HG02763 (cell line): Measurements from ENCODE around the gene RBFOX1.

Experiments used
- ATAC-seq: cut with Tn5 transposase; IDR thresholded peaks from one replicate; pipeline ENCODE4 v1.9.1; 2021; ENCODE audit warnings: mild to moderate bottlenecking, moderate library complexity; ENCODE audit not compliant: unreplicated experiment

RBFOX1 gene

DNA sequence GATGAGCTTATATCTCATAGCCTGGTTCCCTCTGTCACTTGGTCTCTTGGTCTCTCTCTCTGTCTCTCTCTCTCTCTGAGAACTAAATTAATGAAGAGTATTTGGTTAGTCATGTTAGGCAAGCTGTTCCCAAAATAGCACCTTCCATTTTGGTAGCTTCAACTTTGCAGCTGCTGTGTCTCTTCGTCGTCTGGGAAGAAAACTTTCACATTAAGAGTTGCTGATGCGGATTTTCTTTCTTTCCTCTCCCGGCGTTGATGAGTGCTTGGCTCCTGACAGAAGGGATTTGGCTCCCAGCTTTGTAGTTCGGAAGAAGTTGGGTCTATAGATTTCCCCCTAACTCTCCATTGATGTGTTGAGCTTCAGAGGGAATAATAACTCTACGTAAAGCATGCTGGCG lies at the start of gene RBFOX1:
Gene RBFOX1 (plus strand): TSS at position 235 of the 400 bp plus-strand sequence.
- no peak for ATAC-seq

GRCh38 chr16:7284780-7285179 lies 47.9 kb upstream of the RBFOX1 start:
- no peak for ATAC-seq

GRCh38 chr16:7285520-7285919 lies 47.1 kb upstream of the RBFOX1 start:
- no peak for ATAC-seq

DNA sequence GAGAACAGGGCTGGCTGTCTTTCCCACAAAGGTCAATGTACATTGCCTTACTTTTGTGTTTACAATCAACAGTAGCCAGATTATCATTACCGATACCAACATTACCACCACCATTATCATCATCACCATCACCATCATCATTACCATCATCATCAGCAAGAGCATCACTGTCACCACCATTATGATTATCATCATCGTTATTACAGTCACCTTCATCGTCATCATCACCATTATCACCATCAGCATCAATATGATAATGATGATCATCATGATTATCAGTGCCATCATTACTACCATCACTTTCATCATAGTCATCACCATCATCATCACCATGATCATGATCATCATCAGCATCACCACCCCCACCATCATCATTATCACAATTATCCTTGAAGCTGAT lies 43.3 kb upstream of the RBFOX1 start:
- ATAC-seq = no peak

DNA sequence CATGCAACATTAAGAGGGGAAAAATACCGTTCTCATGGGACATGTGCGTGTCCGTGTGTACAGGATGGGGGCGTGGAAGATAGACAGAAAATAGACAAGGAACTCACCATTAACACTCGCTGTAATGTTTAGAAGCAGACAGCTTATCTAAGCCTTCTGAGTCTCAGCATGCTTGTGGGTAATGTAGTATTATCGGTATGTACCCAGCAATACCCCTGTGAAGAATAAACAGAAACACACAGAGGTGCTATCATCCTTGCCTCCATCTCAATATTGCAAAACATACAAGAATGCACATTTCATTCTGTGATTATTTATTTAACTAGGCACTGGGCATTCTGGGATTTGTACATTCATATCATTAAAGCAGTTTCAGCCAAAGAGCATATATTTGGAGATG lies 42.0 kb upstream of the RBFOX1 start:
- ATAC-seq = no peak

GRCh38 chr16:7294020-7294419 lies 38.6 kb upstream of the RBFOX1 start:
- no peak for ATAC-seq

- ATAC-seq = no peak
Observed at GRCh38 chr16:7303052-7303610, 29.5 kb upstream of the RBFOX1 start.

- no peak for ATAC-seq
Observed at GRCh38 chr16:7303660-7304200, 28.9 kb upstream of the RBFOX1 start.

DNA sequence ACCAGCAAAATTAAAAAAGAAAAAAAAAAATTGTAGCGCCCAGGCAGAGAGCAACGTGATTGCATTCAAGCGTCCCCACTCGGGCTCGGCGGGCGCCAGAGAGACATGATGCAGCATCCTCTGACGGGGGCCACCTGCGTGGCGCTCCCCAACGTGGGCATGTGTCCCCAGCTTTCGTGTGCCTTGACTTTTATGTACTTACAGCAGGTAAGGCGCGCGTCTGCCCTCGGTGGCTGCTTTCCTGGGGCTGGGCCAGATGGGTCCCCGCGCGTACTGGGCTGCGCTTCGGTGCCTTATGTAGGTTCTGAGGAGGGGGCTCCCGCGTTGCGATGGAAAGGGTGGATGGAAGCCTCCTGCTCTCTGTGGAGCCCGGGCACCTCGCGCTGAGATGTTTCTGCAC lies 28.4 kb upstream of the RBFOX1 start:
- ATAC-seq = no peak

DNA sequence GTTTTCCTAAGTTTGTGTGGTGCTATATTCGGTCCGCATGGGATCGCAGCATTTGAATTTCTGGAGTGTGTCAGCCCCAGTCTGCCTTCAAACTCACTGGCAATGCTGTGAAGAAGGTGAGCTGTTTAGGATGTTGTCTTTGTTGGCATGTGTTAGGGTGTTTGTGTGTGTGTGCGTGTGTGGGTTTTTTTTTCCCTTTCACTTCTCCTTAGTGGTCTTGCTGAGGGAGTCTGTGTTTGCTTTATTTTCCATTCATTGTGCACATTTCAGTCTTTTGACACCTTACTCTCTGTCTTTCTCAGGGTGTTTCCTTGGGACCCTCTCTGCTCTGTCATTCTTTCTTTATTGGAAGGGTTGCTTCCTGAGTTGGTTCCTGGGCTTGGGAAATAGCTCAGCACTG lies 27.7 kb upstream of the RBFOX1 start:
- ATAC-seq = no peak

DNA sequence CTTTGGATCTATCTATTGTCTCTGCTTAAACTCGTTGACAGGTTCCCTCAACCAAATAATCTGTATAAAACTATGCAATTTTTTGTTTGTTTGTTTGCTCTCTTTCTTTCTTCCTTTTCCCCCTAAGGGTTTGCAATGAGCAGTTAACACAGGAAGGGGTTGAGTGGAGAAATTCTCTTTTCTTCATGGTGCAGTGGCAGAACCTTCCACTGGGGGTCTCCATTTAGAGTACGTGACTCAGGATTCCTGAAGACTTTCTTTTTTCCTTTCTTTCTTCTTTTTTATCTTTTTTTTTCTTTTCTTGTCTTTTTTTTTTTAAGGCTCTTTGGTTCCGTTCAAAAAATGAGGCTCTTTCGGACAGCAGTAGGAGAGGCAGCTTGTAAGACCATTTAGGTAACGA lies 19.5 kb upstream of the RBFOX1 start:
- no peak for ATAC-seq

DNA sequence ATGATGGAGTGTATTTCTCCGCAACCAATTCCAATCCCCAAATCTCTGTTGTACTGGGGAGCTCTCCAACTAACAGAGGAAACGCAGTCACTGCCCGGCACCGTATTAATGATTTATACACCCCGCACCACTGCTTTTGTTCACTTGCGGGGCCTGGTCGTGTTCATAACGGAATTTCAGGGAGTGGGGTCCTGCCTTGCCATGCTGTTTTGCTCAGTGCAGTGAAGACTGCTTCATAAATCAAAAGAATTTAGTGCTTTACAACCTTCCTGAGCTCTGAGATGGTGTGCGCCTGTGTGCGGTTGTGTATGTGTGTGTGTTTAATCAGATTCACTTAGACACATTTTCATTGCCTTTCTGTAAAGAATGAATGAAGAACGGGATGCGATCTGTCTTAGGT lies 18.5 kb upstream of the RBFOX1 start:
- ATAC-seq = no peak

GRCh38 chr16:7315813-7316212 lies 16.8 kb upstream of the RBFOX1 start:
- ATAC-seq = no peak

GRCh38 chr16:7316281-7316888 lies 16.3 kb upstream of the RBFOX1 start:
- no peak for ATAC-seq

GRCh38 chr16:7317982-7318381 lies 14.7 kb upstream of the RBFOX1 start:
- no peak for ATAC-seq

GRCh38 chr16:7318686-7319085 lies 14.0 kb upstream of the RBFOX1 start:
- ATAC-seq = no peak

DNA sequence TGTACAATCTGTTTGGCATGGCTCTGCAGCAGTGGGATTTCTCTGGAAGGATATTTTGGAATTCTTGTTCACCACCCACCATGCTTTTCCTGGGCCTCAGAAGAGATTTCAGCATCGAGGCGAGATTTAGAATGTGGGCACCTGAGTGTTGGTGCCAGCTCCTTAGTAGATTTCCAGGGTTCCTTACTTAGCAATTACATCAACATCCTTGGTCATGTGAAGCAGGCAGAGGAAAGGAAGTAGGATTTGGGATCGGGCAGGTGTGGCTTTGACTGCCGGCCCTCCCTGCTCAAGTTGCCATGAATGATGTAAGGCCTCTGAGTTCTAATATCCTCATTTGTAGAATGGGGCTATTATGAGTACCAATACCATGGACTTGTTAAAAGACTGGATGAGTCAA lies 13.1 kb upstream of the RBFOX1 start:
- ATAC-seq = no peak

GRCh38 chr16:7321661-7322060 lies 11.0 kb upstream of the RBFOX1 start:
- no peak for ATAC-seq

- no peak for ATAC-seq
Observed at GRCh38 chr16:7324321-7324720, 8.3 kb upstream of the RBFOX1 start.

DNA sequence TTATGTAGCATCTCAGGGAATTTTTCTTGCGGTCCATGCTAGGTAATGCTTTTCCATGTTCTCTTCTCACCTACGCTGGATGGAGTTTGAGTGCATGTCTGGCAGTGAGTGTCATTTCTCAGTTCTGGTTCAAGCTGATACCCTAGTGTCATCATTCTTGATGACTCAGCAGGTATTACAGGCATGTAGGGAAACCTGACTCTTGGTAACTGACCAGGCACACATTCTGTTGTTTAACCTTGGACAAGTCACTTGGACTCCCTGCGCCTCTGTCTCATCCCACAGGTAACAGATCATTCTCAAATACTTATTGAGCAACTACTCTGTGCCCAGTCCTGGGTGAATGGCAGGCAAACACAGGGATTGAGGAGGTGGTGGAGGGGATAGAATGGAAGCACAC lies 6.8 kb upstream of the RBFOX1 start:
- no peak for ATAC-seq

- no peak for ATAC-seq
Observed at GRCh38 chr16:7330709-7331108, 1.9 kb upstream of the RBFOX1 start.

DNA sequence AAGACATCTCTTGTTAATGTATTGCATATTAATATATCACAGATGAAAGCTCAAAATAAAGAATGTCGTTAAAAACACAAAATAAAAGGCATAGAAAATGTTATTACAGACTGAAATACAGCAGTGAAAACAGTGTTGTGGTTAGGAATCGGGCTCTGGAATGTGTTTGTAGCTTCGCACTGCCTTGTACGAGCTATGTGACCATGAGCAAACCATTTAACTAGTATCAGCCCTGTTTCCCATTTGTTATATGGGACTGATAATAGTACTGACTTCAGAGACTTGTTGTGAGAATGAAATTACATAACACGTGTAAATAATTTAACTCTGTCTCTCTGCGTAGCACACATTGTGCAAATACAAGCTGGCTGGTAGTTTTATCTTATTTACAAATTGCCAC lies 648 bp upstream of the RBFOX1 start:
- no peak for ATAC-seq

DNA sequence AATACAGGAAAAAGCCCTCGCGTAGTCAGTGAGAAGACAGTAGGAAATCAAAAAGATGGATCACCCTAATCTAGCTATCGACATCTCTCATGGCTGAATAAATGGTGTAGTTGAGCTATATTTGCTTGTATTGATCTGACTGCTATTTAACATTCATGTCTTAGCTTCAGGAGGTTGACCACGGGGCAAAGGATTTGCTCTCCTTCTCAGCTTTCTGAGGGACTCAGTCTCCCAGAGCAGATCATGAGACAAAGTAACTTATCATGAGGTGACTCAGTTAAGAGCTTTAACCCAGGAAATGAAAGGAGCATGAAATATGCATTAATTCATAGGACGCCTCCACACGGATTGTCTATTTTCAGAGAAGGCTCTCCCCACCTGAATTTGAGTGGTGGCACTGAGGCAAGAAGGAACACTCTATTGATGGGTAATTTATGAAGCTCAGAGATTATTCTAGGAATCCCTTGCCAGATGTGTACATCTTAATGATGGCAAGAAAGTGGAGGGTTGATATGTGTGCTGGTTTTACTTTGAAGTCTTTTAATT lies 608 bp downstream of the RBFOX1 start:
- no peak for ATAC-seq
